ENCODE results near the gene PSMB2.
A peak's percentile ranks its signal among the peaks of the same experiment; 100 is the strongest.

The PSMB2 gene

GRCh38 chr1:35557611-35558373, 83.5 kb downstream of the PSMB2 start, which contains the start of gene NCDN (continued):
- TF ChIP-seq MYNN (tag by site-specific recombination; IDR thresholded peaks at IDR 0.05; ENCODE audit: borderline replicate concordance) (no peak; the same call in 1 of the 2 replicates), ZBTB48 (tag by site-specific recombination; IDR thresholded peaks at IDR 0.05) (peak; percentile 16; the same call in 1 of the 2 replicates), PATZ1 (tag by site-specific recombination; IDR thresholded peaks at IDR 0.05) (peak; percentile 93), ZNF48 (tag by site-specific recombination; IDR thresholded peaks at IDR 0.05) (no peak), ZNF2 (tag by site-specific recombination; IDR thresholded peaks at IDR 0.05) (peak; percentile 90), ZNF24 (tag by site-specific recombination; IDR thresholded peaks at IDR 0.05) (peak; percentile 15), PBX3 (CRISPR knock-in tag; IDR thresholded peaks at IDR 0.05) (no peak; the same call in 1 of the 2 replicates), ZNF19 (tag by site-specific recombination; IDR thresholded peaks at IDR 0.05; ENCODE audit: low read depth) (no peak), ZNF837 (tag by site-specific recombination; IDR thresholded peaks at IDR 0.05) (no peak), ZNF654 (tag by site-specific recombination; IDR thresholded peaks at IDR 0.05; ENCODE audit: low read depth) (no peak), ZFP41 (tag by site-specific recombination; IDR thresholded peaks at IDR 0.05; ENCODE audit: borderline replicate concordance) (0 out of 2 replicates have a peak, but pooled peaks have one; percentile 44), KLF8 (tag by site-specific recombination; IDR thresholded peaks at IDR 0.05) (peak; percentile 99), ZNF350 (tag by site-specific recombination; IDR thresholded peaks at IDR 0.05) (no peak), TRIM28 (IDR thresholded peaks at IDR 0.05; ENCODE audit: borderline replicate concordance, low read length) (0 out of 2 replicates have a peak, but pooled peaks have one; percentile 50), ZNF221 (tag by site-specific recombination; IDR thresholded peaks at IDR 0.05; ENCODE audit: borderline replicate concordance) (no peak), ZNF169 (tag by site-specific recombination; IDR thresholded peaks at IDR 0.05) (no peak), TCF7L2 (IDR thresholded peaks at IDR 0.05; ENCODE audit: borderline replicate concordance, low read depth, low read length) (no peak), ZNF830 (tag by site-specific recombination; IDR thresholded peaks at IDR 0.05; ENCODE audit: low read depth) (no peak), ZNF585B (tag by site-specific recombination; IDR thresholded peaks at IDR 0.05) (0 out of 2 replicates have a peak, but pooled peaks have one; percentile 20), HOXD13 (CRISPR knock-in tag; IDR thresholded peaks at IDR 0.05; ENCODE audit: borderline replicate concordance) (no peak), ZNF777 (tag by site-specific recombination; IDR thresholded peaks at IDR 0.05; ENCODE audit: borderline replicate concordance) (no peak), ZNF707 (tag by site-specific recombination; IDR thresholded peaks at IDR 0.05) (no peak), MEIS1 (CRISPR knock-in tag; IDR thresholded peaks at IDR 0.05; ENCODE audit: borderline replicate concordance) (no peak), ZNF175 (tag by site-specific recombination; IDR thresholded peaks at IDR 0.05) (no peak), ZNF132 (tag by site-specific recombination; IDR thresholded peaks at IDR 0.05; ENCODE audit: borderline replicate concordance) (no peak), GFI1B (tag by site-specific recombination; IDR thresholded peaks at IDR 0.05) (0 out of 2 replicates have a peak, but pooled peaks have one; percentile 29), ZNF112 (tag by site-specific recombination; IDR thresholded peaks at IDR 0.05) (no peak), HOXA7 (CRISPR knock-in tag; IDR thresholded peaks at IDR 0.05; ENCODE audit: borderline replicate concordance) (no peak), ZNF549 (tag by site-specific recombination; IDR thresholded peaks at IDR 0.05) (no peak), ZNF792 (tag by site-specific recombination; IDR thresholded peaks at IDR 0.05) (no peak), KLF7 (tag by site-specific recombination; IDR thresholded peaks at IDR 0.05; ENCODE audit: borderline replicate concordance) (0 out of 2 replicates have a peak, but pooled peaks have one; percentile 6), ZNF140 (tag by site-specific recombination; IDR thresholded peaks at IDR 0.05) (no peak), ZNF555 (tag by site-specific recombination; conservative IDR thresholded peaks at IDR 0.05) (no peak), FEZF1 (tag by site-specific recombination; IDR thresholded peaks at IDR 0.05) (peak; percentile 68), ZSCAN30 (tag by site-specific recombination; IDR thresholded peaks at IDR 0.05) (peak; percentile 100), ZNF23 (tag by site-specific recombination; IDR thresholded peaks at IDR 0.05; ENCODE audit: borderline replicate concordance) (0 out of 2 replicates have a peak, but pooled peaks have one; percentile 43), BCL11A (tag by site-specific recombination; IDR thresholded peaks at IDR 0.05; ENCODE audit: low read depth) (0 out of 2 replicates have a peak, but pooled peaks have one; percentile 49), ZNF324 (tag by site-specific recombination; IDR thresholded peaks at IDR 0.05) (peak; percentile 92), ZNF571 (tag by site-specific recombination; IDR thresholded peaks at IDR 0.05) (no peak)

All from HEK293 (cell line).